ENCODE data around the gene RABGAP1.
A peak's percentile ranks its signal among the peaks of the same experiment; 100 is the strongest.
"Not testable (repeated sequence)": the region's sequence is repeated elsewhere in the genome, so short reads cannot be mapped to it uniquely, and the experiment has no call there.

RABGAP1 gene

GRCh38 chr9:122940749-122941581 lies at the start of gene RABGAP1:
Gene RABGAP1 (plus strand): TSS chr9:122941020. CDS start chr9:122957060, 16,040 bp downstream.
- peak; percentile 99 for DNase-seq

- peak; percentile 9 for DNase-seq
These were observed 42.9 kb upstream of the RABGAP1 start for GRCh38 chr9:122897969-122898368.

GRCh38 chr9:122900791-122901190 lies 40.0 kb upstream of the RABGAP1 start:
- peak; percentile 29 for DNase-seq

- peak; percentile 56 for DNase-seq
These were observed 36.4 kb upstream of the RABGAP1 start for GRCh38 chr9:122904466-122904822.

GRCh38 chr9:122904823-122905710 lies 35.8 kb upstream of the RABGAP1 start, which contains the start of gene RC3H2:
Gene RC3H2 (minus strand): TSS chr9:122905359. CDS start chr9:122897509, 7,850 bp downstream.
- peak; percentile 100 for DNase-seq

GRCh38 chr9:122906122-122906521 lies 34.7 kb upstream of the RABGAP1 start:
- not testable (repeated sequence) for DNase-seq

- no peak for DNase-seq
These were observed 28.2 kb upstream of the RABGAP1 start for GRCh38 chr9:122912671-122912963.

- peak; percentile 89 for DNase-seq
These were observed 27.7 kb upstream of the RABGAP1 start, which contains the start of gene ZBTB6 for GRCh38 chr9:122912964-122913673. Gene ZBTB6 (minus strand): TSS chr9:122913323. CDS start chr9:122912072, 1,251 bp downstream.

GRCh38 chr9:122918310-122918709 lies 22.5 kb upstream of the RABGAP1 start:
- DNase-seq: no peak

- no peak for DNase-seq
These were observed 18.1 kb upstream of the RABGAP1 start for GRCh38 chr9:122922713-122923112.

GRCh38 chr9:122923947-122924346 lies 16.9 kb upstream of the RABGAP1 start:
- DNase-seq: no peak

GRCh38 chr9:122929796-122930354 lies 10.9 kb upstream of the RABGAP1 start:
- DNase-seq: no peak

GRCh38 chr9:122930541-122931225 lies 10.1 kb upstream of the RABGAP1 start:
- no peak for DNase-seq

GRCh38 chr9:122931226-122932121 lies 9.3 kb upstream of the RABGAP1 start, which contains the start of gene ZBTB26:
Gene ZBTB26 (minus strand): TSS chr9:122931512. CDS start chr9:122919934, 11,578 bp downstream.
- DNase-seq: peak; percentile 97

GRCh38 chr9:122936464-122936863 lies 4.4 kb upstream of the RABGAP1 start:
- DNase-seq: no peak

- DNase-seq: no peak
These were observed 3.9 kb upstream of the RABGAP1 start for GRCh38 chr9:122936883-122937282.

- no peak for DNase-seq
These were observed 1.2 kb upstream of the RABGAP1 start for GRCh38 chr9:122939601-122940000.

GRCh38 chr9:122940454-122940748 lies 419 bp upstream of the RABGAP1 start:
- no peak for DNase-seq

- peak; percentile 53 for DNase-seq
These were observed 888 bp downstream of the RABGAP1 start for GRCh38 chr9:122941582-122942234.
